GM19239 (cell line): ENCODE results near the gene ZNF501.

Experiments used
- DNase-seq: peaks from one replicate; pipeline ENCODE4 v3.0.0; 2011; ENCODE audit warnings: low spot score; ENCODE audit not compliant: insufficient read length
- FAIRE-seq: peaks from 2 replicates; lab custom pipeline; 2011; peaks lifted over from hg19 to GRCh38; lab: Jason Lieb, UNC

The ZNF501 gene

DNA sequence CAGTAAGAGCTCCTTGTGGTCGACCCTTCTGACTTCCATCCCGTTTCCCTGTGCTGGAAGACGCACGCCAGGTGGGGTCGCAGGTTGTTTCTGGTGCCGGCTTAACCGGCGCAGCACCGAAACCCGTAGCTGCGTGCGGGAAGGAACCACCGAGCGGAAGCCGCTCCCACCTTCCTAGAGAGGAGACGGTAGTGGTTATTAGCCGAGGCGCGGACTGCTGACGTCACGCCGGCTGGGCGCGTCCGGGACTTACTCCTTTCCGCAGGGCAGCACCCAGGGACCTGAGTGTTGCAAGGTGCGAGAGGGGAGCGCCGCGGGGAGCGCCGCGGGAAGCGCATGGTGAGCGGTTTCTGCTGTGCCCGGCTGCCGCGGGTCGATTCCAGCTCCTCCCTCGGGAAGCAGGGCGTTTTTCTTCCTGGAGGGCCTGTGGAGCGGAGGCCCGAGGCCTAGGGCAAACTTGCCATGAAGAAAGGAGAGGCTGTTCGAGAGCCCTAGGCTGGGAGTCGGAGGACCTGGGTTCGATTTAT lies at the start of gene ZNF501:
TSS of gene ZNF501 (plus strand) at position 252 of the 527 bp plus-strand sequence. CDS start 4,787 bp downstream, outside the sequence.
- FAIRE-seq (peak; percentile 72), DNase-seq (peak; percentile 65)

DNA sequence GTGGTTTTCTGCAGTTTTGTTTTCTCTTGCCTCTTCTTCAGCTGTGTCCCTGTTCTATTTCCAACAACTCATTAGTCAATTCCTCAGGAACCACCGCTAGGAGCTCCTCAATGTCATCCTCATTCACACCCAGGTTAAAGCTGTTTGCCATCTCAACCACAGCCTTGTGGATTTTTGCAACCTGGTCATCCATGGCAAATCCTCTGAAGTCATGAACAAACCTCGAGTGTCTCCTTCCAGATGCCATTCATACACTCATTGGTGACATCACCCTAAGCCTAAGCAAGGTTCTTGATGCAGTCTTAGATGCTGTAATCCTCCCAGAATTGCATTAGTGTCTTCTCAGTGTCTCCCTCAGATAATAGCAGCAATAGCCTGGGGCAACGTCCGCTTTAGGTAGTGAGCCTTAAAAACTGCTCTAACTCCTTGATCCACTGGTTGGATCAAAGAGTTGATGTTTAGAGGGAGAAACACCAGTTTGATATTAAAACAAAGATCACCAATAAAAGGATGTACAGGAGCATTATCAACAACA lies 48.4 kb upstream of the ZNF501 start:
- FAIRE-seq = no peak
- no peak for DNase-seq

DNA sequence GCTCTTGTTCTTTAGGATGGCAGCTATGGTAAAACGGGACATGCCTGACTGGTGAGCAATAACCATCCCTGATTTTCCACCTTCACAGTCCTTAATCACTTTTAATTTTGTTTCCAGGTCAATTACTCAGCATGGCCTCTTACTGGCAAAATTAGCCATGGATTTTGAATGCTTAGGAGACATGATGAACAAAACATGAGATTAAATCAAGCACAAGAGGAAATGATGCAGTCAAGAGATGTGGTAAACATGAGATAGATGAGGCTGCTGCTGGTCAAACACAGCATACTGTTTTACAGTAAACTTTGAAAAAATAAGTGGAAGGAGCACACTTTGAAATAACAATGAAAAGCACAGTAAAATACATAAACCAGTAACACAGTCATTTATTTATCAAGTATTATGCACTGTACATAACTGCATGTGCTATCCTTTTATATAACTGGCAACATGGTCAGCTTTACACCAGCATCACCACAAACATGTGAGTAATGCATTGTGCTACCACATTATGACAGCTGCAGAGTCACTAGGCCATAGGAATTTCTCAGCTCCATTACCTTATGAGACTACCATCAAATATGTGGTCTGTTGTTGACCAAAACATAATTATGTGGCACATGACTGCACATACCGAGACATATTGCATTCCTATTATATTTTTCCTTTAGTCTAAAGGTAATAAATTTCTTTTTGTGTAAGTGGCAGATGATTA lies 47.1 kb upstream of the ZNF501 start:
- DNase-seq = no peak
- FAIRE-seq = no peak

DNA sequence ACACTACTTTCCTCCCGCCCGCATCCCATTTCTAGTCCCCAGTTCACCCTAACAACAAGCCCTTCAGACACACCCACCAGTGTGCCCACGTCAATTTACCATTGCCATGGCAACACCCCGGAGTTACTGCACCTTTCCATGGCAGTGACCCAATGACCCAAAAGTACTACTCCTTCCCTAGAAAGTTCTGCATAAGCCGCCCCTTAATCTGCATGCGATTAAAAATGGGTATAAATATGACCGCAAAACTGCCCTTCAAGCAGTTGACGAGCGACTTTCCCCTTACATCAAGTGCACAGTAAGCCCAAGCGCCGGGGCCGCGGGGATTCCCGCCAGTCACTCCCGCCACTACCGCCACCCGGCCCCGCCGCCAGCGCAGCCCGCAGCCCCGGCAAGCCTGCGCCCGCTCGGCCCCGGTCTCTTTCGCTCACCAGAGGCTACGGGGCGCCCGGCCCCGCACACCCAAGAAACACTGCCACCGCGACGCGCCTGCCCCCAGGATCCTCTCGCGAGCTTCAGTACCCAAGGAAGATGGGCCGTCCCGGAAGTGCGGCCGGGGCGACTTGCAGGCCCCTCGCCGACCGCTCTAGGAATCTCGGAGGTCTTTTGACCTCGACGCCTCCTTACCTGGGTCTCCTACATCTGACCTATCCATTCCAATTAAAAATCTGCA lies 44.2 kb upstream of the ZNF501 start:
- peak; percentile 48 for FAIRE-seq
- DNase-seq = peak; percentile 66

DNA sequence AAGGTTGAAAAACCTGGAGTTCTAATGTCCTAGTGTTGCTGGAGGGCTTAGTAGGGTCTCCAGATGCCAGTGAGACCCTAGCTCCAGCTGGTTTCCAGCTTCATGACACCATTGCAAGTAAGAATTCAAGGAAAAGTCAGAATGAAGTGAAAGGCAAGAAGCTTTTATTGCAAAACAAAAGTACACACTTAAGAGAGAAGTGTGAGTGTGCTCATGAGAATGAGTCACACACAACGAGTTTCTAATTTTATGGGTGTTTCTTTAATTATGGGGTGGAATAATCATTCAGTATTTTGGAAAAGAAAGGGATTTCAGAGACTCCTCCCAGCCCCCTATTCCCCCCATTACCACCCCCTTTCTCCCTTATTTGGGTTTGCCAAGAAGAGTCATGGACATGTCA lies 41.5 kb upstream of the ZNF501 start:
- no peak for FAIRE-seq
- DNase-seq = no peak

DNA sequence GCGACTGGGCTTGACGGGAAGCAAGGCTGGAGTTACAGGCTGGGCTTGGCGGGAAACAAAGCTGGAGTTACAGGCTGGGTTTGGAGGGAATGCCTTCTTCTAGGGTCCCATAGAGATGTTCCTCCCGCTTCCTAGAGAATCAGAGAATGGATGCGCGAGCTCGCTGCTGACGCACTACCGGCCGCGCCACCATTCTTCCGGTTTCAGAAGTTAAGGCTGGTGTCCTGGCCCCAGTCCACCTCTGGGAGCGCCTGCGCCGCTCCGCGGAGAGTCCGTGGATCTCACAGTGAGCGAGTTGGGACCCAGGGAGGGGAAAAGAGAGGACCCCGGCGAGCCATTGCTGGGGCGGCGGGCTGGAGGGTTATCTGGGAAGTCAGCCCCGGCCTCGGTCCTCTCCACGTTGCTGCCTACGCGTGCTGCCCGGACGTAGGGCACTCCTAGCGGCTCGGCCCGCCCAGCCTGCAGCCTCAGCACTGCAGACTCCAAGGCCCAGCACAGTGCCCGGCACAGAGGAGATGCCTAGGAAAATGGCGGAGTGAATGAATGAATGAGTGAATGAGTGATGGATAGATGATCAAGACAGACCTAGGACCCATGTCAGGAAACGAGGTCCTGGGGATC lies 16.9 kb upstream of the ZNF501 start, which contains the start of gene ZNF502:
TSS of gene ZNF502 (plus strand) at position 206 of the 621 bp plus-strand sequence. CDS start 7,602 bp downstream, outside the sequence.
- no peak for DNase-seq
- FAIRE-seq = peak; percentile 18

DNA sequence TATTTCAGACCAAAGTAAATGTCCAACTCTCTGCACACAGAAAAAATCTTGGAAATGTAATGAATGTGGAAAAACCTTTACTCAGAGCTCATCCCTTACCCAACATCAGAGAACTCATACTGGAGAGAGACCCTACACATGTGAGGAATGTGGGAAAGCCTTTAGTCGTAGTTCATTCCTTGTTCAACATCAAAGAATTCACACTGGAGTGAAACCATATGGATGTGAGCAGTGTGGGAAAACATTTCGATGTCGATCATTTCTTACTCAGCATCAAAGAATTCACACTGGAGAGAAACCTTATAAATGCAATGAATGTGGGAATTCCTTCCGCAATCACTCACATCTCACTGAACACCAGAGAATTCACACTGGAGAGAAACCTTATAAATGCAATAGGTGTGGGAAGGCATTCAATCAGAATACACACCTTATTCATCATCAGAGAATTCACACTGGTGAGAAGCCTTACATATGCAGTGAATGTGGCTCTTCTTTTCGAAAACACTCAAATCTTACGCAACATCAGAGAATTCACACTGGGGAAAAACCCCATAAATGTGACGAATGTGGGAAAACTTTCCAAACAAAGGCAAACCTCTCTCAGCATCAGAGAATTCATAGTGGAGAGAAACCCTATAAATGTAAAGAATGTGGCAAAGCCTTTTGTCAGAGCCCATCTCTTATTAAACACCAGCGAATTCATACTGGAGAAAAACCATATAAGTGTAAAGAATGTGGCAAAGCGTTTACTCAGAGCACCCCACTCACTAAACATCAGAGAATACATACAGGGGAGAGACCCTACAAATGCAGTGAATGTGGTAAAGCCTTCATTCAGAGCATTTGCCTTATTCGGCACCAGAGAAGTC lies 8.0 kb upstream of the ZNF501 start:
- FAIRE-seq = no peak
- DNase-seq = no peak

DNA sequence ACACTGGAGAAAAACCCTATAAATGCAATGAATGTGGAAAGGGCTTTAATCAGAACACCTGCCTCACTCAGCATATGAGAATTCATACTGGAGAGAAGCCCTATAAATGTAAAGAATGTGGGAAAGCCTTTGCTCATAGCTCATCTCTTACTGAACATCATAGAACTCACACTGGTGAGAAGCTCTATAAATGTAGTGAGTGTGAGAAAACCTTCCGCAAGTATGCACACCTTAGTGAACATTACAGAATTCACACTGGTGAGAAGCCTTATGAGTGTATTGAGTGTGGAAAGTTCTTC lies 7.4 kb upstream of the ZNF501 start:
- FAIRE-seq = no peak

DNA sequence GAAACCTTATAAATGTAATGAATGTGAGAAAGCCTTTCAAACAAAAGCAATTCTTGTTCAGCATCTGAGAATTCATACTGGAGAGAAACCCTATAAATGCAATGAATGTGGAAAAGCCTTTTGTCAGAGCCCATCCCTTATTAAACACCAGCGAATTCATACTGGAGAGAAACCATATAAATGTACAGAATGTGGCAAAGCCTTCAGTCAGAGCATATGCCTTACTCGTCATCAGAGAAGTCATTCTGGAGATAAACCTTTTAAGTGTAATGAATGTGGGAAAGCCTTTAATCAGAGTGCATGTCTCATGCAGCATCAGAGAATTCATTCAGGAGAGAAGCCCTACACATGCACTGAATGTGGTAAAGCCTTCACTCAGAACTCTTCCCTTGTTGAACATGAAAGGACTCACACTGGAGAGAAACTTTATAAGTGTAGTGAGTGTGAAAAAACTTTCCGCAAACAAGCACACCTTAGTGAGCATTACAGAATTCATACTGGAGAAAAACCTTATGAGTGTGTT lies 5.3 kb downstream of the ZNF501 start:
- no peak for FAIRE-seq
- DNase-seq = no peak

More for the DNA sequence above, 7.4 kb upstream of the ZNF501 start:
- DNase-seq = no peak

DNA sequence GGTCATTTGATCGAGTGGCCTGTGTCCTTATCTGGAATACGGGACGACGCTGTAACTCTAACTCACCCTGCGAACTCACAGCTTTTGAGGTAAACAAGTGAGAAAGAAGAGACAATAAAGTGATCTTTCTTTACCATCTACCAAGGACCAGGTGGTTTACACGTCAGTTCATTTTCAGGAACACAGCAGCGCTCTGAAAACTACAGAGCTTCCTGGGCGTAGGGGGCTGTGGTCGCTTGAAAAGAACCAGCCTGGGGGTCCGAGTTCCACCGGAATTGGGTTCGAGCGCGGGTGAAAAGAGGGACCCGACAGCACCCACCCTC lies 31.6 kb downstream of the ZNF501 start:
- FAIRE-seq (no peak), DNase-seq (no peak)

DNA sequence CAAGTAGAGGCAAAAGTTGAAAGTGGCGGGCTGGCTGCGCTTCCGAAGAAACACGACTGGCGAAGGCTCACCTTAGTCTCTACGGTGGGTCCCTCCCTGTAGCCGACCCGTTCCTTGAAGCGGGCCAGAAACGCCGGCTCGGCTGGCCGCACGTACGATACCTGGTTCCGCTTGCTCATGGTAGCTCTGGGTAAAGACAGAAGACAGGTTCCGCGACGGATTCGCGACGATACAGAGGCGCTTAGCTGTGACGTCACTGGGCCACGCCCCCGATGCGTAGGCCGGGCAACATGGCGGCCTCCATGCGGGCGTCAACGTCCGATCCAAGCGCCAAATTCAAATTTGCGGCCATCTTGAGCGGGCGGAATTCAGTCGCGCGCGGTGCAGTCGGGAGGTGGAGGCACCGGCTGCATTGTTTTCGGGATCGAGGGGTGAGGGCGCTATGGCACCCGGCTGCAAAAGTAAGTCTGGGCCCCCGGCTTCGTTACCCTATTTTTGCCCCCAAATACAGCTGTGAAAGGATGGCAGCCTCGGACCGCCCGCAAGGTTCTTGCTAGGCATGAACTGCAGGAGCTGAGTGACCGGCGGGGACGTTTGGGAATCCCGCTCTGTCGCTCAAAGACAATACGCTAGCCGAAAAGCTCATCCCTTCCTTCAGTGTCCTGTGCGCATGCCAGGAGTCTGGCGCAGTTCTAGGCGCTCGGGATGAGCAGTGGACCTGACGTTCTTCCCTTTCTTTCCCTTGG lies 32.2 kb downstream of the ZNF501 start, which contains the start of the genes KIAA1143 and KIF15:
TSS of gene KIAA1143 (minus strand) at position 196 of the 746 bp plus-strand sequence. CDS start at position 179, 17 bp downstream.
TSS of gene KIF15 (plus strand) at position 371 of the 746 bp plus-strand sequence. CDS start at position 443, 72 bp downstream.
- FAIRE-seq (peak; percentile 91), DNase-seq (peak; percentile 60)

DNA sequence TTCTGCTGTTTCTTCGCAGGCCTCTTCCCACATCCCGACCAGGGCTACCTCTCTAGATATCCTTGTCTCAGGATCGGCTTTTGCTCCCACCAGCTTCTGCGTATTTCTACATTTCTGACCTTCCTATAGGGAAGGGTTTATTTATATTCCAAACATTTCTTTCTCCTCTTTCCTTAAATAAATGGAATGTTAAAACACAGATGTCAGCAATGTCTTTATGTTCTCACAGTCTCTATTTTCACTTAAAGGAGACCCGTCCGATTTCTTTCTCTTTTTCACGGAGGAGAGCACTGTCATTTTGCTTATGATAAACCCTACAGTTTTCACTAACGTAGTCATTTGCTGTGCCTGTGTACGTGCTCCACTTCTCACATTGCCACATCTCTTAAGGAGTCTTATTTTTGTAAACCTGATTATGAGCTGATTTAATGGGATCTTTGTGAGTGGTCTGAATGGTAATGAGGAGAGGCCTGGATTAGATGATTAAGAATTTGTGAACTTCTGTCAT lies 32.8 kb downstream of the ZNF501 start:
- FAIRE-seq (no peak), DNase-seq (no peak)

DNA sequence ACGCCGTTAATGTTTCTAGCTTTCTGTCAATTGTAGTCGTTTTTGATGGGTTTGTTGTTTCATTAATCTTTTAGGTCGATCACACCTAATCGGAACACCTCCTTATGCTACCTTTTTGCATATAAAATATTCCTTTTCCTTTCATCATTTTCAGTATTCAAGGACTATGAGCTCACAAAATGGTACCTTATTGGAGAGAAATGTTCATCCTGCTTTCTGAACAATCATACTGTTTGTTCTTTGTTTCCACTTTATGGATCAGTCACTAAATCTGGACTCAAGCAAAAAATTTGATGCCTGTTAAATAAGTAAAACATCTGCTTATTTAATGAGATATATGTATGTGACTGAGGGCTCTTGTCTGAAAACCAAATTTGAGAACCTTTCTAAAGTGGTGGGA lies 33.3 kb downstream of the ZNF501 start:
- DNase-seq = no peak
- no peak for FAIRE-seq

DNA sequence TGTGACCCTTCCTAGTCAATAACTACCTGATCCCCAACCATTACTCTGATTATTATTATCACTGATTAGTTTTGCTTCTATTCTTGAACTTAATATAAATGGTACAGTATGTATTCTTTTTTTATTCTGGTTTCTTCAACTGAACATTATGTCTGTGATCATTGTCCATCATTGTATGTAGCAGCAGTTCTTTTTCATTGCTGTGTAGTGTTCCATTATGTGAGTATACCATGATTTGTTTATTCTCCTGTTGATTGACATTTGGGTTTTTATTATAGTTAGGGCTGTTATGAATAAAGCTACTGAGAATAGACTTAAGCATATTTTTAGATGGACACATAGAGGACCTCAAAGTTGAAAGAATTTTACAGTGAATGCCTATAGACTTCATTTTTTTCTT lies 34.8 kb downstream of the ZNF501 start:
- FAIRE-seq (no peak), DNase-seq (no peak)

DNA sequence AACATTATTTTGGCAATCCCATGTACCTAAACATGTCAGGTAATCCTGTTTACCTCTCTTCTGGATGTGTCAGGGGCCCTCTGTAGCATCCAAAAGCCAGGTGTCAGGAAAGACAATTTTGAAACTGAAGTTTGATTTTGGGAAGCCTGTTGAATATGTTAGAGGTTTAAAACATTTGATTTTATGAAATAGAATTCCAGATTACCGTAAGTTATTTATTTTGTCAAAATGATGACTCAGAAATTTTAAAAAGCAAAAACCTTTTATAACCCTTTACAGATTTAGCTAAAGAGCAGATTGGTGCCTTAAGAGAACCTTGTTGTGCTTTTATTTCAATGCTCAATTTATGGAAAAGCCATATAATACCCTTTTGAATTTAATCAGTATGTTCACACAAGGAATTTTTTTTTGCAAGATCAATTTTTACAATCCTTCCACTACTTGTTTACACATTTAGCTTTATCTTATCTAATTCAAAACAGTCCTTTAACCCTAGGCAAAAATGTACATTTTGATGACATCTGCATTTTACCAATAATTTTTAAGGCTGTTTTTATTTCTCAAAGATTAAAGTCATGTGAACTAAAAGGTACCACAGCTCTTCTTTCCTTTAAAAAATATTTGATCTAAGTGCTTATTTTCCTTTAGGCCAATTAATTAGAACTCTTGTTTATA lies 42.1 kb downstream of the ZNF501 start:
- FAIRE-seq = no peak
- DNase-seq = no peak

DNA sequence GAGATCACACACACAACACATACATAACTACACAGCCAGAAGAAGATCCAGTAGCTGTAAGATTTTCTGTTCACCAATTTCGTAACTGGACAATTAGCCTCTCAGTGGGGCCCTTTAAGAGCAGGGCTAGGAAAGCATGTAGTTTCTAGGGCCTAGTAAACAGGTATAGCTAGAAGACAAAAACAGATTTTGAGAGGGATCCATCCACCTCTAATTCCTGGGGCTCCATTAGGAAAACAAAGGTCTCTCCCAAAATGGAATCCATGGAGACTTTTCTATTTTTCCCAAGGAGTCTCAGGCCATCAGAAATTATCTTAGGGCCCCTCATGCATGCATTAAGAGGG lies 42.6 kb downstream of the ZNF501 start:
- no peak for FAIRE-seq

DNA sequence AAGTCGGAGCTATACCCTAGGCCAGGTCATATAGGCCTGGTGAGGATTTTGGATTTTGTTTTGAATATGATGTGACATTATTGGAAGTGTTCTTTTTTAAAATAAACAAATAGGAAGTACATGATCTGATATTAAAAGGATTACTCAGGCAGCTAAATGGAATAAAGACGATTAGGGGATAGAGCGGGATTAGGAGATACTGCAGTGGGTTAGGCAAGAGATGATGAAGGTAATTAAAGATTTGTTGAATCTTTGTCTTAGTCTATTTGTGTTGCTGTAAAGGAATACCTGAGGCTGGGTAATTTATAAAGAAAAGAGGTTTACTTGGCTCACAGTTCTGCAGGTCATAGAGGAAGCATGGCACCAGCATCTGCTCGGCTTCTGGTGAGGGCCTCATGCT lies 53.5 kb downstream of the ZNF501 start:
- FAIRE-seq = no peak
- DNase-seq = no peak

More for the DNA sequence above, 42.6 kb downstream of the ZNF501 start:
- DNase-seq = no peak
